HUDEP-2 (cell line): ENCODE results near the gene TRIP12.
"Not testable (repeated sequence)": the region's sequence is repeated elsewhere in the genome, so short reads cannot be mapped to it uniquely, and the experiment has no call there.

Source experiments
- DNase-seq, 76 experiments: peaks; one replicate each; lab custom pipeline; 2025; ENCODE audit not compliant: unreplicated experiment in 76 of 76; lab: John Stamatoyannopoulos, UW

Gene TRIP12

GRCh38 chr2:229725716-229726574, 195.9 kb downstream of the TRIP12 start:
- no peak for DNase-seq

GRCh38 chr2:229723192-229723591, 198.6 kb downstream of the TRIP12 start:
- DNase-seq = not testable (repeated sequence)

- DNase-seq = peak in 1 of 76 experiments; percentile 15
Measured at GRCh38 chr2:229719926-229720647, 201.7 kb downstream of the TRIP12 start.

- DNase-seq = no peak
Measured at GRCh38 chr2:229718057-229718456, 203.8 kb downstream of the TRIP12 start.

GRCh38 chr2:229715895-229716507, 205.8 kb downstream of the TRIP12 start:
- peak in 11 of 76 experiments; percentile 4 to 35 (median 13) for DNase-seq

- DNase-seq = peak in 54 of 76 experiments; percentile 1 to 54 (median 29)
Measured at GRCh38 chr2:229714736-229715541, 206.9 kb downstream of the TRIP12 start.

- DNase-seq = peak in 33 of 76 experiments; percentile 2 to 43 (median 23)
Measured at GRCh38 chr2:229714080-229714735, 207.6 kb downstream of the TRIP12 start, which contains the start of gene DNER. DNER (minus strand) TSS chr2:229714555; CDS start chr2:229714423, 132 bp downstream.
